Measurements from ENCODE around the gene CGB3.
"Not testable (repeated sequence)": the region's sequence is repeated elsewhere in the genome, so short reads cannot be mapped to it uniquely, and the experiment has no call there.

Gene CGB3

GRCh38 chr19:49024233-49024632 is at the start of gene CGB3:
Gene CGB3 (minus strand): TSS chr19:49024333. CDS start chr19:49023971, 362 bp downstream.
- not testable (repeated sequence) for H3K27ac ChIP-seq

GRCh38 chr19:49071860-49072547 is 47.9 kb upstream of the CGB3 start:
- TF ChIP-seq CTCF (IDR thresholded peaks at IDR 0.05) (no peak), ZFX (IDR thresholded peaks at IDR 0.05; ENCODE audit: borderline replicate concordance) (no peak)
- no peak overlapping the region for H3K27ac ChIP-seq

GRCh38 chr19:49070416-49070815 is 46.3 kb upstream of the CGB3 start:
- H3K27ac ChIP-seq: no peak overlapping the region
- TF ChIP-seq ZFX (IDR thresholded peaks at IDR 0.05; ENCODE audit: borderline replicate concordance) (no peak), CTCF (IDR thresholded peaks at IDR 0.05) (no peak)

GRCh38 chr19:49069026-49069425 is 44.9 kb upstream of the CGB3 start:
- no peak for TF ChIP-seq CTCF (IDR thresholded peaks at IDR 0.05)
- TF ChIP-seq ZFX (IDR thresholded peaks at IDR 0.05; ENCODE audit: borderline replicate concordance): no peak
- H3K27ac ChIP-seq: no peak overlapping the region

GRCh38 chr19:49067554-49067953 is 43.4 kb upstream of the CGB3 start:
- no peak for TF ChIP-seq CTCF (IDR thresholded peaks at IDR 0.05)
- TF ChIP-seq ZFX (IDR thresholded peaks at IDR 0.05; ENCODE audit: borderline replicate concordance): no peak
- H3K27ac ChIP-seq: no peak overlapping the region

- H3K27ac ChIP-seq: no peak overlapping the region
- TF ChIP-seq CTCF (IDR thresholded peaks at IDR 0.05): no peak
- TF ChIP-seq ZFX (IDR thresholded peaks at IDR 0.05; ENCODE audit: borderline replicate concordance): no peak
These were observed 41.9 kb upstream of the CGB3 start for GRCh38 chr19:49065905-49066512.

GRCh38 chr19:49064768-49065611 is 40.9 kb upstream of the CGB3 start, which contains the start of gene NTF4:
Gene NTF4 (minus strand): TSS chr19:49064818. CDS start chr19:49061997, 2,821 bp downstream.
- no peak for TF ChIP-seq ZFX (IDR thresholded peaks at IDR 0.05; ENCODE audit: borderline replicate concordance)
- peak; percentile 24 for TF ChIP-seq CTCF (IDR thresholded peaks at IDR 0.05)

More at GRCh38 chr19:49064768-49065611, 40.9 kb upstream of the CGB3 start, which contains the start of gene NTF4:
- H3K27ac ChIP-seq: no peak within 1 kb of the TSS
